Measurements from ENCODE around the gene MRRF.
"Not testable (repeated sequence)": the region's sequence is repeated elsewhere in the genome, so short reads cannot be mapped to it uniquely, and the experiment has no call there.

MRRF gene

GRCh38 chr9:122277285-122277897 lies 12.7 kb downstream of the MRRF start:
- no peak for DNase-seq

- DNase-seq = no peak
These were observed 16.7 kb downstream of the MRRF start for GRCh38 chr9:122281368-122281767.

- no peak for DNase-seq
These were observed 22.1 kb downstream of the MRRF start for GRCh38 chr9:122286764-122287163.

GRCh38 chr9:122287214-122287720 lies 22.6 kb downstream of the MRRF start:
- DNase-seq = no peak

GRCh38 chr9:122291458-122291857 lies 26.8 kb downstream of the MRRF start:
- no peak for DNase-seq

GRCh38 chr9:122294531-122294930 lies 29.8 kb downstream of the MRRF start:
- no peak for DNase-seq

- DNase-seq = no peak
These were observed 32.8 kb downstream of the MRRF start for GRCh38 chr9:122297512-122297911.

GRCh38 chr9:122302237-122303093 lies 37.8 kb downstream of the MRRF start:
- no peak for DNase-seq

GRCh38 chr9:122307061-122307460 lies 42.4 kb downstream of the MRRF start:
- DNase-seq = no peak

GRCh38 chr9:122307925-122308324 lies 43.2 kb downstream of the MRRF start:
- DNase-seq = no peak

GRCh38 chr9:122309861-122310260 lies 45.2 kb downstream of the MRRF start:
- DNase-seq = no peak

GRCh38 chr9:122314165-122314564 lies 49.5 kb downstream of the MRRF start:
- DNase-seq = no peak

- DNase-seq = no peak
These were observed 50.9 kb downstream of the MRRF start for GRCh38 chr9:122315534-122315933.

- no peak for DNase-seq
These were observed 53.6 kb downstream of the MRRF start for GRCh38 chr9:122318284-122318683.

- no peak for DNase-seq
These were observed 55.8 kb downstream of the MRRF start for GRCh38 chr9:122320413-122320881.

- no peak for DNase-seq
These were observed 57.9 kb downstream of the MRRF start for GRCh38 chr9:122322553-122322952.

- DNase-seq = not testable (repeated sequence)
These were observed 60.0 kb downstream of the MRRF start for GRCh38 chr9:122324665-122325064.

- DNase-seq = no peak
These were observed 60.4 kb downstream of the MRRF start for GRCh38 chr9:122325124-122325523.

GRCh38 chr9:122327175-122327574 lies 62.5 kb downstream of the MRRF start:
- DNase-seq = no peak

GRCh38 chr9:122329597-122329996 lies 64.9 kb downstream of the MRRF start:
- no peak for DNase-seq

- DNase-seq = not testable (repeated sequence)
These were observed 65.8 kb downstream of the MRRF start for GRCh38 chr9:122330466-122330865.

GRCh38 chr9:122331523-122331927 lies 66.8 kb downstream of the MRRF start:
- no peak for DNase-seq

GRCh38 chr9:122332083-122332482 lies 67.4 kb downstream of the MRRF start:
- DNase-seq = no peak

- DNase-seq = no peak
These were observed 68.0 kb downstream of the MRRF start for GRCh38 chr9:122332644-122333043.

All from T-helper 2 cell (primary cell).